GM12801 (cell line): ENCODE data around the gene MYMK.

Experiments used
- TF ChIP-seq, protein P1 (sequence below): IDR thresholded peaks from one replicate; pipeline ENCODE4 v1.5.1; 2011; ENCODE audit warnings: control low read depth; ENCODE audit not compliant: insufficient read length; ENCODE audit errors: extremely low read depth

The MYMK gene

GRCh38 chr9:133492061-133493021, 32.4 kb downstream of the MYMK start:
- TF ChIP-seq, protein P1, sequence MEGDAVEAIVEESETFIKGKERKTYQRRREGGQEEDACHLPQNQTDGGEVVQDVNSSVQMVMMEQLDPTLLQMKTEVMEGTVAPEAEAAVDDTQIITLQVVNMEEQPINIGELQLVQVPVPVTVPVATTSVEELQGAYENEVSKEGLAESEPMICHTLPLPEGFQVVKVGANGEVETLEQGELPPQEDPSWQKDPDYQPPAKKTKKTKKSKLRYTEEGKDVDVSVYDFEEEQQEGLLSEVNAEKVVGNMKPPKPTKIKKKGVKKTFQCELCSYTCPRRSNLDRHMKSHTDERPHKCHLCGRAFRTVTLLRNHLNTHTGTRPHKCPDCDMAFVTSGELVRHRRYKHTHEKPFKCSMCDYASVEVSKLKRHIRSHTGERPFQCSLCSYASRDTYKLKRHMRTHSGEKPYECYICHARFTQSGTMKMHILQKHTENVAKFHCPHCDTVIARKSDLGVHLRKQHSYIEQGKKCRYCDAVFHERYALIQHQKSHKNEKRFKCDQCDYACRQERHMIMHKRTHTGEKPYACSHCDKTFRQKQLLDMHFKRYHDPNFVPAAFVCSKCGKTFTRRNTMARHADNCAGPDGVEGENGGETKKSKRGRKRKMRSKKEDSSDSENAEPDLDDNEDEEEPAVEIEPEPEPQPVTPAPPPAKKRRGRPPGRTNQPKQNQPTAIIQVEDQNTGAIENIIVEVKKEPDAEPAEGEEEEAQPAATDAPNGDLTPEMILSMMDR = no peak

- TF ChIP-seq, protein P1 = no peak
Measured at GRCh38 chr9:133491656-133491925, 33.2 kb downstream of the MYMK start.

GRCh38 chr9:133490865-133491655, 33.7 kb downstream of the MYMK start:
- TF ChIP-seq, protein P1 = no peak

GRCh38 chr9:133490201-133490681, 34.5 kb downstream of the MYMK start:
- TF ChIP-seq, protein P1 = no peak

- TF ChIP-seq, protein P1 = no peak
Measured at GRCh38 chr9:133489253-133490190, 35.2 kb downstream of the MYMK start.

GRCh38 chr9:133488686-133489252, 36.0 kb downstream of the MYMK start:
- TF ChIP-seq, protein P1 = no peak
